Left ventricle myocardium superior (tissue), 1 donor: Measurements from ENCODE around the gene TFF2. TPM values are rescaled to one million over a fixed set of nuclear protein-coding genes. Genes with fewer than 3 reads are reported as not detected.
A peak's percentile ranks its signal among the peaks of the same experiment; 100 is the strongest.

ENCODE experiments used
- ATAC-seq: fragments of 200-7000 bp; cut with Tn5 transposase; one replicate; pipeline ENCODE4 v1.9.1; 2020; ENCODE audit warnings: mild to moderate bottlenecking, moderate library complexity
- DNase-seq: peaks from one replicate; pipeline ENCODE4 v3.0.0-alpha.2; 2020
- intact Hi-C: fragments of 100-400 bp; cut with micrococcal nuclease; formaldehyde crosslinking; loops from one replicate; pipeline ENCODE4 v1.11.0; 2022
- total RNA-seq: library from RNA; stranded (reverse); fragmentation: NEBNext Ultra II Directional; extraction: Animal tissue kit (Norgen Biotek cat#: 25700); gene quantifications from one replicate; pipeline ENCODE4 v1.2.1, GENCODE V29; 2021
- donor health status: DM: no; HTN: yes; CAD: no; lungs with severe emphysema.

TFF2 gene
- total RNA-seq, 1 donor from 2014 or later, result not detected

DNA sequence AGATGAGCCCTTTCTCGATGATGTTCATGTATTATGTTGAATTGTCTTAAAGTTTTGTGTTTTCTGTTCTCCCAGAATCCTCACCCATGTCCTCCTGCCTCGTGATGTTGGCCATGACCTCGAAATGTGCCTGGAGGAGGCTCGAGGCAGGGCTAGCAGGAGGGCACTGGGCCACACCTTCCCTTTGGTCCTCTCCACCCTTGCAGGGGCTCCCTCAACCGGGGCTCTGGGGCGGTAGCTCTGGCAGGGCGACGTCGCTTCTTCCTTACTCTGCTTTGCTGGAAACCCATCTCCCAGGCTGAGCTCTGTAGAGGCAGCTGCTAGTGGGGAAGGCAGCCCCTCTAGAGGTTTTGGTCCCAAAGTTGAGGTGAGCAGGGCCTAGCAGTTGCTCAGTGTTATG, 49.8 kb downstream of the TFF2 start:
- ATAC-seq, result no peak
- no peak for DNase-seq
- intact Hi-C loops, result no loop called here

DNA sequence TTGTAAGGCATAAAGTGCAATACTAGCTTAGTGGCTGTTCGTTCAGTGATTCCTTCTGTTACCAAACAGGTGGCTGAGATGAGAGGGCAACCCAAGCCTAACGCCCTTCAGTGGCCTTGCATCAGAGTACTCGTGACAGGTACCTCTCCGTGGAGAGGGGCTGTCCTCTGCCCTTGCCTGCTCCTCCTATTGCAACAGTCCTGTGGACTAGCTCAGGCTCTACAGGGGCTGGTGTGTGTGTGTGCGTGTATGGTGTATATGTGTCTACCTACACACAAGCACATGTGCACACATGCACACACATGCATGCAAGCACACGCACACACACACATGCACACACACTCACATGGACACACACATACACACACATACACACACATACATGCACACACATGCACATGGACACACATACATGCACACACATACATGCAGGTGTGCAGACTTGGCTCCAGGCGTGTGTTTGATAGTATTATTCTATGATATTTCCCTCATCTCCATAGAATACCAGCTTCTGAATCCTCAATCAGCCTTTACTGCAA, 50.7 kb downstream of the TFF2 start:
- intact Hi-C loops, result no loop called here
- ATAC-seq (no peak), DNase-seq (no peak)

DNA sequence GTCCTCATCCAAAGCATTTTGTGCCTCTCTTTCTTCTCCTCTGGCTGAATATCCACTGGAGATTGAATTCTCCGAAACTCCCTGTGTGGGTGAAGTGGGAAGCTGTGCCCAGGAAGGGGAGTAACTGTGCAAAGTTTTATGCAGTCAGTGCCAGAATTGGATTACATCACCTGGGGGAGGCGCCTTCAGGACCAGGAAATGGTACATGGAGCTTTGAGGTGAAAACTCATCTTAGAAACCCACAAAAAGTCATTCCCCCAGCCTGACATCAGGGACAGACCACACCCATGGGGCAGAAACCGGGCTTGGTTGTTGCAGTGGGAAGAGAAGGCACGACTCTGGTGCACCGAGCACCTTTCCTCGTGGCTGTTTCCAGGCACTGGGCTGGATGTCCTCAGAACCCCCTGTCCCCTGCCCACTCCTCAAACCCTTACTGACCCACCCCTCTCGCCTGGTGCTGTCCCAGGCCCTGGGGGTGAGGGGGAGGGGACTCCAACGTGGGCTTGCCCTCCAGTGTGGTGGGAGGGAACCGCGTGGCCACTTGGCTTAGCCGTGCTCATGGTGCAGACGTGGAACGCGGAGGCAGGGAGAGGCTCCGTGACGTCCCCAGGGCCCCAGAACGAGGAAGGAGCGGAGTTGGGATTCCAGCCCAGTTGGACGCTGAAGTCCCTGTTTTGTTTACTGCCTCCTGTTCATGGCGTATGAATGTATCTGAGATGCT, 51.3 kb downstream of the TFF2 start:
- peak; percentile 63 for DNase-seq
- intact Hi-C loops, result no loop called here
- peak; percentile 70 for ATAC-seq

DNA sequence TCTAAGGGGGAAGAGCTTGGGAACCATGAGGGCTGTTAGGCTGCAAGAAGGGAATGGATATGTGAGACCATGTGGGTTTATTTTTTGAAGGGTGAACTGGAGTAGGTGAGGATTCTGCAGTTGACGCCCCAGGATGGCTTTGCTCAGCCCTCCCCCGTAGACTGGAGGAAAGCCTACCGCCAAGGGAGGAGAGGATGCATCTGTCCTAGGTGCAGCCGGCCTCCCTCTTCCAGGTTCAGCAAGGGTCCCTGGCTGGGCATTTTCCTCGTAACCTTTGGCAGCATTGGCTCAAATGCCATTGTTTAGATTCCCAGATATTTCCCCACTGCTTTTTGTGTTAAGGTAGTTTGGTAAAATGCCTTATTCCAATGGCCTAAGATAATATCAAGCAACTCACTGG, 52.1 kb downstream of the TFF2 start:
- DNase-seq (no peak), ATAC-seq (no peak)
- intact Hi-C loops, result no loop called here

DNA sequence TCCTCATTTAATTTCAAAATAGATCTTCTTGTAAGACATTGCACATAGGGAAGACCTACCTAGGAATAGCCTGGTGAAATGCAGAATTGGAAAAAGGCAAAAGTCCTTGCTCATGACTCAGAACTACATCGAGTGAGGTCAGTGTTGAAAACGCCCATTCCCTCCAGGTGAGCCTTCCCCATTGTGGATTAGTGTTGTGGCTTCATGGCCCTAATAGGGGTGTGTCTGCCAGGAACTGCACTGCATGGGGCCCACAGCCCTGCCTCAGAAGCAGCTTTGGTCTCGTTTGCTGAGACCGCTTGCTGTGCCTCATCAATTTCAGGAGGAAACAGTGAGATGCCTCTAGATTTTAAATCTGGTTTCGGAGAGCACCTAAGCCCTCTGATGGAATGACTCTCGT, 52.6 kb downstream of the TFF2 start:
- DNase-seq, result no peak
- no peak for ATAC-seq
- intact Hi-C loops, result no loop called here

DNA sequence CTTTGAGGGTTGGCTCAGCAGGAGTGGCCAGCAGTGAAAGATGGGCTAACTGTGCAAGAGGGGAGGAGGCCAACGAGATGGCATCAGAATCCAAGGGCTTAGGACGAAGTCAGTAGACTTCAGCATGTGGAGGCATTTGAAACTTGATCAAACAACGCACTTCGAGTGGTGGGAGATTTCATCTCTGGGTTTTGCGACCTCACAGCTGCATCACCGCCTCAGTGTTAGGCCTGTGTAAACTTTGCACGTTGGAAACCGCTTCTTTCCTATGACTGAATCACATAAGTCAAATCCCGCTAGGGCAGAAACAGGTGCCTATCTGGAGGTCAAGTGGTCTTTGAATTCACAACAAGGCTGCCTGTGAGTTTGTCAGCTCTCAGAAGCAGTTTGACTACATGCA, 53.4 kb downstream of the TFF2 start:
- ATAC-seq (no peak), DNase-seq (no peak)
- intact Hi-C loops, result no loop called here

DNA sequence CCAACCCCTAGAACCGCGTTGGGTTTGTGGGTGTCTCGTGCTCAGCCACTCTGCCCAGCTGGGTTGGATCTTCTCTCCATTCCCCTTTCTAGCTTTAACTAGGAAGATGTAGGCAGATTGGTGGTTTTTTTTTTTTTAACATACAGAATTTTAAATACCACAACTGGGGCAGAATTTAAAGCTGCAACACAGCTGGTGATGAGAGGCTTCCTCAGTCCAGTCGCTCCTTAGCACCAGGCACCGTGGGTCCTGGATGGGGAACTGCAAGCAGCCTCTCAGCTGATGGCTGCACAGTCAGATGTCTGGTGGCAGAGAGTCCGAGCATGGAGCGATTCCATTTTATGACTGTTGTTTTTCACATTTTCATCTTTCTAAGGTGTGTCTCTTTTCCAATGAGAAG, 54.3 kb downstream of the TFF2 start:
- intact Hi-C loops, result no loop called here
- ATAC-seq, result no peak
- DNase-seq, result no peak

Other genes starting within 250 kb of the TFF2 start
- 11.1 TPM for gene ABCG1, start 131.9 kb downstream of the TFF2 start, total RNA-seq
- gene TFF3, start 35.6 kb downstream of the TFF2 start, total RNA-seq, result 5.3 TPM
- not detected for gene TFF1, start 15.5 kb upstream of the TFF2 start, total RNA-seq
- gene TMPRSS3, start 45.1 kb upstream of the TFF2 start, total RNA-seq, result not detected
- gene UBASH3A, start 52.9 kb upstream of the TFF2 start, total RNA-seq, result not detected
- not detected for gene RSPH1, start 145.2 kb upstream of the TFF2 start, total RNA-seq
- gene SLC37A1, start 162.9 kb upstream of the TFF2 start, total RNA-seq, result 4.0 TPM